Neutrophil (primary cell): ENCODE data around the gene IGFBP6.

Source experiments
- H3K27ac ChIP-seq: fragments of 200-600 bp; sonication (generic); 2 replicates; pipeline ENCODE4 v1.5.1; 2016; ENCODE audit warnings: mild to moderate bottlenecking, moderate library complexity
- H3K27me3 ChIP-seq: fragments of 200-600 bp; sonication (generic); 2 replicates; pipeline ENCODE4 v1.6.0; 2016; ENCODE audit warnings: mild to moderate bottlenecking
- H3K36me3 ChIP-seq: fragments of 200-600 bp; sonication (generic); 2 replicates; pipeline ENCODE4 v1.5.1; 2017
- H3K4me1 ChIP-seq, 2 experiments: fragments of 200-600 bp in 1 of 2; sonication (generic) in 1 of 2; 1 replicate in 1 of 2; 2 replicates in 1 of 2; pipeline versions ENCODE4 v1.5.1 to v1.6.1; 2013 to 2016; ENCODE audit warnings: low read depth in 1 of 2, low read length in 1 of 2, mild to moderate bottlenecking in 1 of 2, moderate library complexity in 1 of 2; ENCODE audit not compliant: control insufficient read depth in 1 of 2, insufficient read depth in 1 of 2
- H3K4me3 ChIP-seq, 2 experiments: fragments of 200-600 bp in 1 of 2; sonication (generic) in 1 of 2; 1 replicate in 1 of 2; 2 replicates in 1 of 2; pipeline ENCODE4 v1.5.1; 2013 to 2016; ENCODE audit warnings: low read depth in 1 of 2, low read length in 1 of 2, mild to moderate bottlenecking in 1 of 2, moderate library complexity in 1 of 2
- H3K9me3 ChIP-seq: fragments of 200-600 bp; sonication (generic); 2 replicates; pipeline ENCODE4 v1.5.1; 2016
- TF ChIP-seq, protein P1 (sequence below): fragments of 200-600 bp; sonication (generic); IDR thresholded peaks from 2 replicates; pipeline ENCODE4 v1.5.1; 2016; ENCODE audit warnings: antibody characterized with exemption

Gene IGFBP6

DNA sequence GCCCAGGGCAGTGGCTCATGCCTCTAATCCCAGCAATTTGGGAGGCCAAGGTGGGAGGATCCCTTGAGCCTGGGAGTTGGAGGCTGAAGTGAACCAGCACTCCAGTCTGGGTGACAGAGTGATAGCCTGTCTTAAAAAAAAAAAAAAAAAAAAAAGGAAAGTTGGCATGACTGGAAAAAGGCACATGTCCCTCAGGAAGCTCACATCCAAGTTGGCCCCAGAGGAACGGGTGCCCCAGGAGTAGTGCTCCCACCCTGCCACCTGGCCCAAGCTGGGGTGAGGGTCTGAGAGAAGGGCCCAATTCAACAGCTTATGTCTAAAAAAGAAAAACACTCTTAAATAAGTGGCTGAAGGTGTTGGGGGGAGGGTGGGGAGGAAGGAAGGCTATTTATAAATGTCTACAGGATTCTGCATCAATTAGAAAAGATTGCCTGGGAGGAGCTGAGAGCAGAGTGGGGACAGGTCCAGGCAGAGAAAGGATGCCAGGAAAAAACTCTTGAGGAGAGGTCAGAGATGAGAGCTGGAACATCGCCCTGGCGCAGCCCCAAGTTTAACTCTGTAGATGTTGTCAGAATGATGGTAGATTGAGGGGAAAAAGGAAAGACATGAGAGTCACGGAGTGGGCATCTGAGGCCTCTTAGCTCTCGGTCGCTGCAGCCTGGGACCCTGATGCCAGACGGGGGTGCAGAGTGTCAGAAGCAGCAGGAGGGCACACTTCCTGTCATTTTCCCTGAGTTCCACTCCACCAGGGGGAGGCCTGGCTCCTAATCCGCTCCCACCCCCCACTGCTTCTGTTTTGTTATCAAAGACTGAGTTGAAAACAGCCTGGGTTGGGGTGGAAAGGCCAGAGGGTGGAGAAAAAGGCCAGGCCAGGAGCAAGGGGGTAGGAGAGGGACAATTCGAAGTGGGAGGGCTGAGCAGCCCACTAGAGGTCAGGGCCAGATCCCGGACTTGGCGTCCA, 25.6 kb upstream of the IGFBP6 start:
- peaks cover 24 to 26% of the 10 kb centered on the region in 2 experiments for H3K4me1 ChIP-seq
- TF ChIP-seq, protein P1, sequence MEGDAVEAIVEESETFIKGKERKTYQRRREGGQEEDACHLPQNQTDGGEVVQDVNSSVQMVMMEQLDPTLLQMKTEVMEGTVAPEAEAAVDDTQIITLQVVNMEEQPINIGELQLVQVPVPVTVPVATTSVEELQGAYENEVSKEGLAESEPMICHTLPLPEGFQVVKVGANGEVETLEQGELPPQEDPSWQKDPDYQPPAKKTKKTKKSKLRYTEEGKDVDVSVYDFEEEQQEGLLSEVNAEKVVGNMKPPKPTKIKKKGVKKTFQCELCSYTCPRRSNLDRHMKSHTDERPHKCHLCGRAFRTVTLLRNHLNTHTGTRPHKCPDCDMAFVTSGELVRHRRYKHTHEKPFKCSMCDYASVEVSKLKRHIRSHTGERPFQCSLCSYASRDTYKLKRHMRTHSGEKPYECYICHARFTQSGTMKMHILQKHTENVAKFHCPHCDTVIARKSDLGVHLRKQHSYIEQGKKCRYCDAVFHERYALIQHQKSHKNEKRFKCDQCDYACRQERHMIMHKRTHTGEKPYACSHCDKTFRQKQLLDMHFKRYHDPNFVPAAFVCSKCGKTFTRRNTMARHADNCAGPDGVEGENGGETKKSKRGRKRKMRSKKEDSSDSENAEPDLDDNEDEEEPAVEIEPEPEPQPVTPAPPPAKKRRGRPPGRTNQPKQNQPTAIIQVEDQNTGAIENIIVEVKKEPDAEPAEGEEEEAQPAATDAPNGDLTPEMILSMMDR, result no peak
- H3K36me3 ChIP-seq, result peaks cover 76% of the 10 kb centered on the region
- no peaks in the 10 kb centered on the region for H3K27me3 ChIP-seq
- peak overlapping the region; percentile 84 for H3K27ac ChIP-seq
- H3K4me3 ChIP-seq, result no peak overlapping the region
- H3K9me3 ChIP-seq, result no peaks in the 10 kb centered on the region

DNA sequence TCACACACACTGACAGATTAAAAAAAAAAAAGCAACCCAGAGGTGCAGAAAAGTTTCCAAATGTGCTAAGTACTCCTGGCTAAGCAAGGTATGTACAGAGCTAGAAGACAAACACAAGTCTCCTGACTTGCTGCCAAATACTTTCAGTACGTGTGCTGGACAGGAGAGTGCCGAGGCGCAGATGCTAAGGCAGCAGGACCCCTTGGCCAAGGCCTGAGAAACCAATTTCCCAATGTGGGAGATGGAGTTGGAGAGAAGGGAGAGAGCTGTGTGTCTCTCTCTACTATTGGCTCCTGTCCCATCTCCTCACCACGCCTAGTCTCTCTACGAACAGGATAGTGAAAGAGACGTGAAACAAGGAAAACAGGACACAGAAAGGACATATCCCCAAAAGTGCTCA, 23.6 kb upstream of the IGFBP6 start:
- TF ChIP-seq, protein P1, result no peak

DNA sequence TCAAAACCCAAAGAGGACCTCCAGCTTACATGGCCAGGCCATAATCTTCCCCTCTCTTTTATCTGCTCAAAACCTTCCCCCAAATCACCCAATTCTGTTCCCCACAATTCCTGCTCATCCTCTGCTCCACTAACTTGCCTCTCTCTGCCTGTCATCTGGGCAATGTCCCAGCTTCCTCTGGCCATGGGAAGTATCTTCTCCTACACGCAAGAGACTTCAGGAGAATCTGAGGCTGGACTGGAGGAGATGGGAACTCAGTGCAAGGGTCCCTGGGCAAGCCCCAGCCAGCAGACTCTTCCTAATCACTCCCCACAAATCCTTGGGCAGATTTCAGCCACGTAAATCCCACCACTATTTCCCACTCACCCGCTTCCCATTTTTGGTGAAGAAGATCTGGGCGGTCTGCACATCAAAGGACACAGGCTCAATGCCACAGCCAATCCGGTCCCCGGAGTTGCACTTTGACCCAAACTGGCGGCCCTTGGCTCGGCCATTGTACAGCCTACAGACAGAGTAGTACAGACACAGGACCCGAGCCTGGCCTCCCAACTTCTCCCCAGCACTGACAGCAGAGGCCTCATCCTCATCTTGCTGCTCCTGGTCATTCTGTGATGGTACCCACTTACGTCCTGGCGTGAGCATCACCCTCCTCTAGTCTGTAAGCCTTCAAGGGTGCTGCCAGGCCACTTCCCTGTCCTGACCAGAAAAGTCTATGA, 23.0 kb upstream of the IGFBP6 start:
- Histone ChIP-seq H3K27ac (peak overlapping the region; percentile 7), H3K36me3 (peaks cover 54% of the 10 kb centered on the region), H3K9me3 (no peaks in the 10 kb centered on the region), H3K4me3 (no peak overlapping the region), H3K27me3 (no peaks in the 10 kb centered on the region), H3K4me1 (peaks cover 35% of the 10 kb centered on the region in 2 experiments)
- TF ChIP-seq, protein P1, result no peak

More for the DNA sequence above, 23.6 kb upstream of the IGFBP6 start:
- Histone ChIP-seq H3K4me1 (peaks cover 34 to 35% of the 10 kb centered on the region in 2 experiments), H3K9me3 (no peaks in the 10 kb centered on the region), H3K36me3 (peaks cover 59% of the 10 kb centered on the region), H3K4me3 (no peak overlapping the region), H3K27me3 (no peaks in the 10 kb centered on the region), H3K27ac (peak overlapping the region; percentile 7)

DNA sequence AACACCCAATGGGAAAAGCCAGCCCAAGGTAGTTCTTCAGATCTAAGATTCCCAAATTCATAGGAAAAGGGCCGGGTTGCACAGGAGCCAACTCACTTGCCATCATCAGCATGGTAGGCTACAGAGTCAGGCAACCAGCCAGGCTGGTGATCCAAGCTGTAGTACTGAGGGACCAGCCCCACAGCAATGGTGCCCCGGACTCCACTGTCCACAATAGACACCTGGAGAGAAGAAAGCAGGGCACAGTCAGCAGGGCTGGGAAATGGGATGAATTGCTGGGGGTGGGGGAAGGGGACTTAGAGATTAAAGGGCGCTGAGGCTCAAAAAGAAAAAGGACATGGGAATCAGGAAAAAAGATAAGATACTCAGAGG, 22.5 kb upstream of the IGFBP6 start:
- peaks cover 39 to 40% of the 10 kb centered on the region in 2 experiments for H3K4me1 ChIP-seq

DNA sequence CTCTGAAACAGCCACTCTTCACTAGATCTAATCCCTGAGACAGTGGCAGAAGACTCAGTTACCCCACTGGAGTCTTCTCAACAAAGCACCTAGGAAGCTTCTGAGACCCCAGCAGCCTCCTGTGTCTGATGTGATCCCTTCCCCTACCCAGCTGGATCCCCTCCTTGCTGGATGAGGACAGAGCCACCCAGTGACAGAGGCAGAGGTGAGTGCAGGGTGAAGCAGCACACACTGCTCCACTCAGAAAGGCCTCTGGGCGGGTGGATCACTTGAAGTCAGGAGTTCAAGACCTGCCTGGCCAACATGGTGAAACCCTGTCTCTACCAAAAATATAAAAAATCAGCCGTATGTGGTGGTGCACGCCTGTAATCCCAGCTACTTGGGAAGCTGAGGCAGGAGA, 21.0 kb upstream of the IGFBP6 start:
- H3K4me3 ChIP-seq, result no peak overlapping the region
- TF ChIP-seq, protein P1, result no peak
- peaks cover 33% of the 10 kb centered on the region for H3K36me3 ChIP-seq
- no peaks in the 10 kb centered on the region for H3K9me3 ChIP-seq
- no peaks in the 10 kb centered on the region for H3K27me3 ChIP-seq
- peak overlapping the region; percentile 18 for H3K27ac ChIP-seq
- peaks cover 39 to 41% of the 10 kb centered on the region in 2 experiments for H3K4me1 ChIP-seq

More for the DNA sequence above, 22.5 kb upstream of the IGFBP6 start:
- Histone ChIP-seq H3K27ac (no peak overlapping the region), H3K36me3 (peaks cover 48% of the 10 kb centered on the region), H3K4me3 (no peak overlapping the region), H3K27me3 (no peaks in the 10 kb centered on the region), H3K9me3 (no peaks in the 10 kb centered on the region)
- TF ChIP-seq, protein P1, result no peak
